Keratinocyte (primary cell): Measurements from ENCODE around the gene PSMB5. TPM values are rescaled to one million over a fixed set of nuclear protein-coding genes. Genes with fewer than 3 reads are reported as not detected.

Experiments
- DNase-seq: peaks from one replicate; pipeline ENCODE4 v3.0.0-alpha.2; 2011; ENCODE audit warnings: low read depth, missing footprints, low spot score
- FAIRE-seq: peaks from 2 replicates; lab custom pipeline; 2011; peaks lifted over from hg19 to GRCh38; lab: Jason Lieb, UNC
- H2AFZ ChIP-seq: 2 replicates; pipeline ENCODE4 v1.6.0; 2012; ENCODE audit warnings: low read length, control low read depth, inconsistent platforms; ENCODE audit not compliant: control insufficient read depth
- H3K27ac ChIP-seq: 2 replicates; pipeline ENCODE4 v1.5.1; 2011; ENCODE audit warnings: low read length; ENCODE audit not compliant: control insufficient read depth, insufficient read depth
- H3K27me3 ChIP-seq: 3 replicates; pipeline ENCODE4 v1.6.0; 2011; ENCODE audit warnings: low read length; ENCODE audit not compliant: control insufficient read depth, insufficient read depth; ENCODE audit errors: extremely low read depth
- H3K36me3 ChIP-seq, 2 experiments: 2 replicates in 1 of 2; 3 replicates in 1 of 2; pipeline ENCODE4 v1.5.1; 2011; ENCODE audit warnings: low read length in 2 of 2, mild to moderate bottlenecking in 1 of 2; ENCODE audit not compliant: control insufficient read depth in 2 of 2, insufficient read depth in 2 of 2; ENCODE audit errors: extremely low read depth in 1 of 2
- H3K4me1 ChIP-seq: 3 replicates; pipeline ENCODE4 v1.5.1; 2011; ENCODE audit warnings: low read length; ENCODE audit not compliant: control insufficient read depth, insufficient read depth; ENCODE audit errors: extremely low read depth
- H3K4me2 ChIP-seq: 3 replicates; pipeline ENCODE4 v1.6.0; 2011; ENCODE audit warnings: low read depth, low read length; ENCODE audit not compliant: control insufficient read depth, insufficient read depth; ENCODE audit errors: extremely low read depth
- H3K4me3 ChIP-seq, 3 experiments: fragments of 200-600 bp in 1 of 3; sonication (generic) in 1 of 3; 2 replicates in 2 of 3; 3 replicates in 1 of 3; pipeline ENCODE4 v1.5.1; 2011 to 2016; ENCODE audit warnings: low read length in 3 of 3, mild to moderate bottlenecking in 3 of 3, control low read depth in 2 of 3, inconsistent platforms in 1 of 3, low read depth in 1 of 3, mixed read lengths in 1 of 3, mixed run types in 1 of 3, moderate library complexity in 1 of 3; ENCODE audit not compliant: control insufficient read depth in 2 of 3, insufficient read depth in 2 of 3; ENCODE audit errors: extremely low read depth in 1 of 3
- H3K79me2 ChIP-seq: 2 replicates; pipeline ENCODE4 v1.6.0; 2012; ENCODE audit warnings: low read length; ENCODE audit not compliant: control insufficient read depth, insufficient read depth
- H3K9ac ChIP-seq: 3 replicates; pipeline ENCODE4 v1.6.0; 2011; ENCODE audit warnings: low read length; ENCODE audit not compliant: control insufficient read depth, insufficient read depth; ENCODE audit errors: extremely low read depth
- H3K9me1 ChIP-seq: 3 replicates; pipeline ENCODE4 v1.6.0; 2011; ENCODE audit warnings: low read length; ENCODE audit not compliant: control insufficient read depth, insufficient read depth; ENCODE audit errors: extremely low read depth
- H3K9me3 ChIP-seq: 2 replicates; pipeline ENCODE4 v1.5.1; 2012; ENCODE audit warnings: low read depth, low read length; ENCODE audit not compliant: control insufficient read depth
- H4K20me1 ChIP-seq: 3 replicates; pipeline ENCODE4 v1.6.0; 2011; ENCODE audit warnings: low read length; ENCODE audit not compliant: control insufficient read depth, insufficient read depth; ENCODE audit errors: extremely low read depth
- CTCF ChIP-seq, 3 experiments: IDR thresholded peaks in 1 of 3; conservative IDR thresholded peaks in 1 of 3; optimal IDR thresholded peaks in 1 of 3; 2 replicates in 2 of 3; 3 replicates in 1 of 3; pipeline versions ENCODE3 to v1.5.1; 2011; ENCODE audit warnings: low read length in 3 of 3, mild to moderate bottlenecking in 3 of 3, moderate library complexity in 2 of 3, control low read depth in 1 of 3, inconsistent platforms in 1 of 3; ENCODE audit not compliant: insufficient read depth in 2 of 3; ENCODE audit errors: extremely low read depth in 1 of 3
- EZH2 ChIP-seq: IDR thresholded peaks from one replicate; pipeline ENCODE4 v1.6.1; 2012; ENCODE audit warnings: inconsistent platforms, mild to moderate bottlenecking, low read length, moderate library complexity
- dilution Hi-C: fragments of 300-500 bp; cut with MboI; formaldehyde crosslinking; loops from one replicate; pipeline ENCODE4 v1.7.0; 2020; ENCODE audit warnings: low sequenced_read_pairs; ENCODE audit not compliant: extremely low pct_ligation_motif_present
- polyA plus RNA-seq, 5 experiments: library from polyadenylated mRNA; depleted of rRNA in 3 of 5; stranded (reverse) in 3 of 5; stranded (forward) in 1 of 5; unstranded in 1 of 5; fragments of >200 nt; gene quantifications; 1 replicate in 1 of 5; 2 replicates in 3 of 5; 3 replicates in 1 of 5; pipeline versions ENCODE4 v1.2.1 to v1.2.3, GENCODE V29; 2011 to 2012; ENCODE audit warnings: missing spikeins in 2 of 5, low read depth in 1 of 5, low replicate concordance in 1 of 5

Gene PSMB5
- polyA plus RNA-seq, 1 donor (not counting 4 experiments of a cell fraction or from before 2014, with no cell fraction given) = 285 TPM

- H3K79me2 ChIP-seq = peaks cover 34% of the 10 kb centered on the region
- H3K4me1 ChIP-seq = peaks cover 10% of the 10 kb centered on the region
- peaks cover 6 to 7% of the 10 kb centered on the region in 2 experiments for H3K36me3 ChIP-seq
- no peaks in the 10 kb centered on the region for H4K20me1 ChIP-seq
- no peaks in the 10 kb centered on the region for H3K27me3 ChIP-seq
- TF ChIP-seq CTCF (optimal IDR thresholded peaks at IDR 0.05 in 1 of 3, IDR thresholded peaks at IDR 0.05 in 1 of 3, conservative IDR thresholded peaks at IDR 0.05 in 1 of 3; ENCODE audit: extremely low read depth in 1 of 3, insufficient read depth in 2 of 3, low read length in 3 of 3) (no peak), EZH2 (no peak)
- H3K27ac ChIP-seq = peak overlapping the region; percentile 100
- dilution Hi-C loops = no loop called here
- H3K4me2 ChIP-seq = peak overlapping the region; percentile 83
- no peak for DNase-seq
- peak overlapping the region; percentile 96 to 98 (median 98) for H3K4me3 ChIP-seq
- peak overlapping the region; percentile 91 for H2AFZ ChIP-seq
- H3K9me3 ChIP-seq = no peaks in the 10 kb centered on the region
- no peak for FAIRE-seq
- no peaks in the 10 kb centered on the region for H3K9me1 ChIP-seq
- peak overlapping the region; percentile 98 for H3K9ac ChIP-seq
Observed at GRCh38 chr14:23033801-23034497, 751 bp downstream of the PSMB5 start.

GRCh38 chr14:23033251-23033727 is 1.4 kb downstream of the PSMB5 start:
- H3K4me2 ChIP-seq = peak overlapping the region; percentile 83
- H3K9me3 ChIP-seq = no peaks in the 10 kb centered on the region
- H3K27me3 ChIP-seq = no peaks in the 10 kb centered on the region
- H3K4me1 ChIP-seq = peaks cover 10% of the 10 kb centered on the region
- TF ChIP-seq EZH2 = no peak
- no peak for TF ChIP-seq CTCF (optimal IDR thresholded peaks at IDR 0.05 in 1 of 3, IDR thresholded peaks at IDR 0.05 in 1 of 3, conservative IDR thresholded peaks at IDR 0.05 in 1 of 3; ENCODE audit: extremely low read depth in 1 of 3, insufficient read depth in 2 of 3, low read length in 3 of 3)
- H3K9me1 ChIP-seq = no peaks in the 10 kb centered on the region
- no peak overlapping the region for H2AFZ ChIP-seq
- no peak overlapping the region for H3K27ac ChIP-seq
- FAIRE-seq (no peak), DNase-seq (no peak)
- H3K9ac ChIP-seq = peak overlapping the region; percentile 98
- peak overlapping the region; percentile 96 to 98 (median 98) for H3K4me3 ChIP-seq
- H4K20me1 ChIP-seq = no peaks in the 10 kb centered on the region
- dilution Hi-C loops = no loop called here
- H3K36me3 ChIP-seq = peaks cover 6 to 10% of the 10 kb centered on the region in 2 experiments
- peaks cover 38% of the 10 kb centered on the region for H3K79me2 ChIP-seq
